ENCODE results near the gene RPL13. TPM values are rescaled to one million over a fixed set of nuclear protein-coding genes. Genes with fewer than 3 reads are reported as not detected.

Gene RPL13
- total and polyA plus RNA-seq, 12 donors = 786 to 7,398 (median 999) TPM

DNA sequence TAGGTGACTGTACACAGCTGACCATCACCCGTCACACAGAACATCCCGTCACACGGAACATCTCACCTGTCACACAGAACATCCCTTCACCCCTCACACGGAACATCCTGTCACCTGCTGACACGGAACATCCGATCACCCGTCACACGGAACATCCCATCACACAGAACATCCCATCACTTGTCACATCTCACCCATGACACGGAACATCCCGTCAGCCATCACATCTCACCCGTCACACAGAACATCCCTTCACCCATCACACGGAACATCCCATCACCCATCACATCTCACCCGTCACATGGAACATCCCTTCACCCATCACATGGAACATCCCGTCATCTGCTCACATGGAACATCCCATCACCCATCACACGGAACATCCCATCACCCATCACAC lies 18.9 kb downstream of the RPL13 start:
- no peak overlapping the region for H3K4me3 ChIP-seq
- peaks cover 10 to 27% (median 19%) of the 10 kb centered on the region in 9 donors for H3K4me1 ChIP-seq
- no peak for DNase-seq
- WGBS, 2 donors = 90 to 93% methylated on average over 15 of the region's 15 CpGs
- no peak for ATAC-seq
- TF ChIP-seq, protein P1, sequence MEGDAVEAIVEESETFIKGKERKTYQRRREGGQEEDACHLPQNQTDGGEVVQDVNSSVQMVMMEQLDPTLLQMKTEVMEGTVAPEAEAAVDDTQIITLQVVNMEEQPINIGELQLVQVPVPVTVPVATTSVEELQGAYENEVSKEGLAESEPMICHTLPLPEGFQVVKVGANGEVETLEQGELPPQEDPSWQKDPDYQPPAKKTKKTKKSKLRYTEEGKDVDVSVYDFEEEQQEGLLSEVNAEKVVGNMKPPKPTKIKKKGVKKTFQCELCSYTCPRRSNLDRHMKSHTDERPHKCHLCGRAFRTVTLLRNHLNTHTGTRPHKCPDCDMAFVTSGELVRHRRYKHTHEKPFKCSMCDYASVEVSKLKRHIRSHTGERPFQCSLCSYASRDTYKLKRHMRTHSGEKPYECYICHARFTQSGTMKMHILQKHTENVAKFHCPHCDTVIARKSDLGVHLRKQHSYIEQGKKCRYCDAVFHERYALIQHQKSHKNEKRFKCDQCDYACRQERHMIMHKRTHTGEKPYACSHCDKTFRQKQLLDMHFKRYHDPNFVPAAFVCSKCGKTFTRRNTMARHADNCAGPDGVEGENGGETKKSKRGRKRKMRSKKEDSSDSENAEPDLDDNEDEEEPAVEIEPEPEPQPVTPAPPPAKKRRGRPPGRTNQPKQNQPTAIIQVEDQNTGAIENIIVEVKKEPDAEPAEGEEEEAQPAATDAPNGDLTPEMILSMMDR (IDR thresholded peaks at IDR 0.05) = no peak
- H3K9me3 ChIP-seq = no peaks in the 10 kb centered on the region
- H3K27me3 ChIP-seq = peaks cover 27 to 34% (median 30%) of the 10 kb centered on the region in 7 donors
- intact Hi-C loops (cut with DNase I) = loop anchor here in 5 of 10 donors (5.0 to 10.0 kb wide), 3 partner anchors 55 to 65 kb away; no protein-coding TSS in a partner anchor
- no peak overlapping the region for H3K27ac ChIP-seq
- no peaks in the 10 kb centered on the region for H3K36me3 ChIP-seq

DNA sequence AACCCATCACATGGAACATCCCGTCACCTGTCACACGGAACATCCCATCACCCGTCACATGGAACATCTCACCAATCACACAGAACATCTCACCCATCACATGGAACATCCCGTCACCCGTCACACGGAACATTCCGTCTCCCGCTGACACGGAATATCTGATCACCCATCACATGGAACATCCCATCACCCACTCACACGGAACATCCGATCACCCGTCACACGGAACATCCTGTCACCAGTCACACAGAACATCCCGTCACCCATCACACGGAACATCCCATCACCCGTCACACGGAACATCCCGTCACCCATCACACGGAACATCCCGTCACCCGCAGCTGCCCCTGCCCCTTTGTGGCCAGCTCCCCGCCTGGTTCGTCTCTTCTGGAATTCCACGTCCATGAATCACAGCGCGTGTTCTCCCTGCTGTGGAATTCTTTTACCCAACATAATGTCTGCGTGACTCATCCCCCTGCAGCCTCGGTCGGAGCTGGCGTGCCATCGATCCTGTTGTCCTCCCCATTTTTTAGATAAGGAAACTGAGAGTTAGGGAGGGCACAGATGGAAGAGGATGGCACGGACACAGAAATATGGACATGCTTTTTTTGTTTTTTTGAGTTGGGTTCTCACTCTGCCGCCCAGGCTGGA lies 20.7 kb downstream of the RPL13 start:
- intact Hi-C loops (cut with DNase I) = loop anchor here in 1 of 10 donors (5.0 kb wide), 1 partner anchor 51 kb away; no protein-coding TSS in a partner anchor
- peaks cover 0 to 13% (median 8%) of the 10 kb centered on the region in 9 donors for H3K4me1 ChIP-seq
- H3K36me3 ChIP-seq = no peaks in the 10 kb centered on the region
- H3K9me3 ChIP-seq = no peaks in the 10 kb centered on the region
- peaks cover 10 to 17% (median 14%) of the 10 kb centered on the region in 7 donors for H3K27me3 ChIP-seq
- H3K4me3 ChIP-seq = no peak overlapping the region
- ATAC-seq (no peak), DNase-seq (no peak)
- TF ChIP-seq, protein P1 (IDR thresholded peaks at IDR 0.05) = no peak
- WGBS, 2 donors = 83 to 87% methylated on average over 33 of the region's 33 CpGs
- no peak overlapping the region for H3K27ac ChIP-seq

DNA sequence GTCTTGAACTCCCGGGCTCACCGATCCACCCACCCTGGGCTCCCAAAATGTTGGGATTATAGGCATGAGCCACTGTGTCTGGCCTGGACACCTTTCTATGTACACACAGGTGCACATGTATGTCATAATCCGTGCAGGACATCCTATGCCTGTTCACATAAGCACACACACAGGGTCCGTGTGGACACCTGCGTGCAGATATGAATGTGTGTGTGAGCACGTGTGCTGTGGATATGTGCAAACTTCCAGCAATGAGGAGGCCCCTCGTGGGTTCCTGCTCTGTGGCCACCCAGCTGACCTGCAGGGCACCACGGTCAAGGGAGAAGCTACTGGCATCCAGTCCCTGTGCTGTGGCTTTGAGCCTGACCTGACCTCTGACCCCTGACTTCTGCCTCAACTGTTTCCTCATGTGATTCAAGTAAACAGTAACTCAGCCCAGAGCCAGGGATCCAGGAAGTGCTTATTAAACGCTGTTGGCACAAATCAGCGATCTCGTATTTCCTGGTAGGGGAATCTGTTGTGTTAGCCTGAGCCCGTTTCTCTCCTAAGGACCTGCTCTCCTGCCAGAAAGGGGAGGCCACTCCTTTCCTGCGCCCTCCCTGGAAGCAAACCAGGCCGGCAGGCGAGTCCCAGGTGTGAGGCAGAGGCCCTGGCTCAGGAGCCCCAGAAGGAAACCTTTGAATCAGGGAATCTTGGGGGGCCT lies 21.5 kb downstream of the RPL13 start:
- intact Hi-C loops (cut with DNase I) = loop anchor here in 1 of 10 donors (5.0 kb wide), 1 partner anchor 50 kb away; no protein-coding TSS in a partner anchor
- no peak overlapping the region for H3K4me3 ChIP-seq
- WGBS, 2 donors = 59 to 75% methylated on average over 15 of the region's 15 CpGs
- peaks cover 2 to 8% (median 6%) of the 10 kb centered on the region in 7 donors for H3K27me3 ChIP-seq
- H3K36me3 ChIP-seq = no peaks in the 10 kb centered on the region
- peak in 2 of 8 donors; percentile 14 to 41 for ATAC-seq
- no peaks in the 10 kb centered on the region for H3K9me3 ChIP-seq
- DNase-seq = no peak
- peaks cover 0 to 13% (median 8%) of the 10 kb centered on the region in 9 donors for H3K4me1 ChIP-seq
- no peak overlapping the region for H3K27ac ChIP-seq
- TF ChIP-seq, protein P1 (IDR thresholded peaks at IDR 0.05) = no peak

DNA sequence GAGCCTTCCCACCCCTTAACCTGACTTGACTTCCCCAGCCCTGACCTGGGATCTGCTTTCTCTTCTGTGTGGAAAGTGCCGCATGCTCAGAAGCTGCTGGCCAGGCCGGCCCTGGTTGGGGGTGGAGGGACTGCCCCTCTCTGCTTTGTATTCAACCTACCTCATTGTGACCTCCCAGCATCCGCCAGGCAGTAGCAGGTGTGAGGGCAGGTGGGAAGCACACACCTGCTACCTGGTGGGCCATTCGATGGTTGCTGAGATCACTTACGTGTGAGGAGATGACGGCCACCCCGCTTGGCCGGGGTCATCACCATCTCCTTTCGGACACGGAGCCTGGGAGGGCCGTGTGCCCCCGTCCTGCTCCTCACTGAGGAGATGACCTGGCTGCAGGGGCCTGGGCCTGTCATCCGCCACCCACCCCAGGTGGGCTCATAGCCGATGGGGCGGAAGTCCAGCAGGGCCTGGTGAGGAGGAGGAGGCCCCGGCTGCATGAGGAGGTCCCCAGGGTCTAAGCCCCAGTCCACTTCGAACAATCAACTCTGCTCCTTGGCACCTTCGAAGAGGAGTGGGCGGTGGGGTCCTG lies 22.2 kb downstream of the RPL13 start:
- ATAC-seq = peak in 1 of 8 donors; percentile 12
- Histone ChIP-seq H3K9me3 (no peaks in the 10 kb centered on the region), H3K27me3 (peaks cover 0 to 1% (median 0%) of the 10 kb centered on the region in 7 donors), H3K27ac (no peak overlapping the region), H3K4me1 (peaks cover 0 to 13% (median 8%) of the 10 kb centered on the region in 9 donors), H3K4me3 (no peak overlapping the region), H3K36me3 (no peaks in the 10 kb centered on the region)
- no peak for DNase-seq
- TF ChIP-seq, protein P1 (IDR thresholded peaks at IDR 0.05) = no peak
- WGBS, 2 donors = 89 to 90% methylated on average over 19 of the region's 19 CpGs
- intact Hi-C loops (cut with DNase I) = loop anchor here in 1 of 10 donors (5.0 kb wide), 1 partner anchor 50 kb away; no protein-coding TSS in a partner anchor

Measured in heart right ventricle (tissue), 16 donors.